Measurements from ENCODE around the gene OR52A5.

OR52A5 gene

DNA sequence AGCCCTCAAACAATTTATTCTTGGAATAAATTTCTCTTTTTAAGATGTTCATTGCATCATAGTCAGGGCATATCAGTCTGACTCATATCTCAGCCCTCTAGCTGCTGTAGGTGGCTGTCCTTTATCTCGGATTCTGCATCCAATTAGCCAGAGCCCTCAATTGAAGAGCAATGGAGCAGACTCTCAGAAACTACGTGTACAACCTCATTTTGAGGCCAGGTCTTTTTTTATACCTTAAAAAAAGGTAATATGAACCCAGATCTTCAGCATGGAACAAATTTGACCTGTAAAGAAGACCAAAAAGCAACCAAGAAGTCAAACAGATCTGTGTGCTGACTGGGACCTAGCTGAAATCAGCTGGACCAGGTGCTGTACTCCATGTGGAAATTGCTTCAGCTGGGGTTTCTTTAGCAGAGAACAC, 8.7 kb downstream of the OR52A5 start:
- no peak overlapping the region for H3K4me3 ChIP-seq (ENCODE audit: low read depth, low read length)

DNA sequence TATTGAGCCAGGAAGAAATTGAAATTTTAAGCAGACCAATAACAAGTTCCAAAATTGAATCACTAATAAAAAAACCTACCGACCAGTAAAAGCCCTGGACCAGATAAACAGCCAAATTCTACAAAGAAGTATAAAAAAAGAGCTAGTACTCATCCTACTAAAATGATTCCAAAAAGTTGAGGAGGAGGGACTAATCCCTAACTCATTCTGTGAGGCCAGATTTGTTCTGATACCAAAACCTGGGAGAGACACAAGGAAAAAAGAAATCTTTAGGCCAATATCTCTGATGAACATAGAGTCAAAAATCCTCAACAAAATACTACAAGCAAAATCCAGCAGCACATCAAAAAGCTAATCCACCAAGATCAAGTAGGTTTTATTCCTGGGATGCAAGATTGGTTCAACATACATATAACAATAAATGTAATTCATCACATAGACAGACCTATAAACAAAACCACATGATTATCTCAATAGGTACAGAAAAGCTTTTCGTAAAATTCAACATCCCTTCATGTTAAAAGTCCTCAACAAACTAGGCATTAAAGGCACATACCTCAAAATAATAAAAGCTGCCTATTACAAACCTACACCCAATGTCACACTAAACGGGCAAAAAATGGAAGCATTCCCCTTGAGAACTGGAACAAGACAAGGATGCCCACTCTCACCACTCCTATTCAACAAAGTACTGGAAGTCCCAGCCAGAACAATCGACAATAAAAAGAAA, 13.1 kb downstream of the OR52A5 start:
- TF ChIP-seq, protein P1, sequence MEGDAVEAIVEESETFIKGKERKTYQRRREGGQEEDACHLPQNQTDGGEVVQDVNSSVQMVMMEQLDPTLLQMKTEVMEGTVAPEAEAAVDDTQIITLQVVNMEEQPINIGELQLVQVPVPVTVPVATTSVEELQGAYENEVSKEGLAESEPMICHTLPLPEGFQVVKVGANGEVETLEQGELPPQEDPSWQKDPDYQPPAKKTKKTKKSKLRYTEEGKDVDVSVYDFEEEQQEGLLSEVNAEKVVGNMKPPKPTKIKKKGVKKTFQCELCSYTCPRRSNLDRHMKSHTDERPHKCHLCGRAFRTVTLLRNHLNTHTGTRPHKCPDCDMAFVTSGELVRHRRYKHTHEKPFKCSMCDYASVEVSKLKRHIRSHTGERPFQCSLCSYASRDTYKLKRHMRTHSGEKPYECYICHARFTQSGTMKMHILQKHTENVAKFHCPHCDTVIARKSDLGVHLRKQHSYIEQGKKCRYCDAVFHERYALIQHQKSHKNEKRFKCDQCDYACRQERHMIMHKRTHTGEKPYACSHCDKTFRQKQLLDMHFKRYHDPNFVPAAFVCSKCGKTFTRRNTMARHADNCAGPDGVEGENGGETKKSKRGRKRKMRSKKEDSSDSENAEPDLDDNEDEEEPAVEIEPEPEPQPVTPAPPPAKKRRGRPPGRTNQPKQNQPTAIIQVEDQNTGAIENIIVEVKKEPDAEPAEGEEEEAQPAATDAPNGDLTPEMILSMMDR (IDR thresholded peaks at IDR 0.05; ENCODE audit: borderline replicate concordance, insufficient read depth, low read depth, low read length) = no peak
- no peak overlapping the region for H3K4me3 ChIP-seq (ENCODE audit: low read depth, low read length)

More for the DNA sequence above, 8.7 kb downstream of the OR52A5 start:
- TF ChIP-seq, protein P1 (IDR thresholded peaks at IDR 0.05; ENCODE audit: borderline replicate concordance, insufficient read depth, low read depth, low read length) = no peak

DNA sequence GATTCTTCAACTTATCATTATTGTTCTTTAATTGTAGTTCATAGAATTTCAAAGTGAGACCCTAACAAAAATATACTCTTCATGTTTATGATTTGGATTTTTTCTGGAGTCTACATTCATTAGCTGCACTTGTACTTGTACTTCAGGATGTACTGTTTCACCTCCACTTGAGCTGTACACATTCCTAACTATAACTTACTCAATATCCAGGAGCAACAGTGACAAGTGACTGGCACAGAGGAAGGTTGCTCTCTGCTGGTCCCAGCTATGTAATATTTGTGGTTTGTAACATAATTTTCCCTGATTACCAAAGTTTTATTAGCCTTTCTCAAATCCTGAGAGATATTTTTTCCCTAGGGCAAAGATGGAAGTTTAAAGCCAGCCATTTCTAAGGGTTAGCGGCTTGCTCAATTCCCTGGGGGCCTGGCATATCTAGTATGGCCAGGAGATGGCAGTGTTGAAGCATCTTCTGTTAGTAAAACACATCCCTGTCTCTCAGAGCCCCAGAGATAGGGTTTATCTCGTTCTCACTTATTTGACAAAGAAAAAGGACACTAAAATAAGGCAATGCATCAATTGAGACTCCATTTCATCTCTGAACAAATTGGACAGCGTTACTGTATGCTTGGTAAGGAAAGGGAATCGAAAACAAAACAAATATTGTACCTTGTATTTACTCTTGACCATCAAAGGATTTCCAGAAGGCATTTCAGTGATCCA, 14.2 kb downstream of the OR52A5 start:
- TF ChIP-seq, protein P1 (IDR thresholded peaks at IDR 0.05; ENCODE audit: borderline replicate concordance, insufficient read depth, low read depth, low read length) = peak; percentile 70
- no peak overlapping the region for H3K4me3 ChIP-seq (ENCODE audit: low read depth, low read length)

DNA sequence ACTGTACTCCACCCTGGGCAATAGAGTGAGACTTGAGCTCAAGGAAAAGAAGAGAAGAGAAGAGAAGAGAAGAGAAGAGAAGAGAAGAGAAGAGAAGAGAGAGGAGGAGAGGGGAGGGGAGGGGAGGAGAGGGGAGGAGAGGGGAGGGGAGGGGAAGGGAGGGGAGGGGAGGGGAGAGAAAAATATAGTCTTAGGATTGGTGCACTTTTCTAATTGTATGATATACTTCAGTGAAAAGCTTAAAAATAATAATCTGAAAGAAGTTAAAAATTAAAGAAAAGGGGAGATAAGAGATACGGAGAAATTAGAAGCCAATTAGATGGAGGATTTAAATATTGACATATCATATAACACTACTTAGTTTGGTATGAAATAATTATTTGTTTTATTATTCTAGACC, 19.3 kb downstream of the OR52A5 start:
- no peak overlapping the region for H3K4me3 ChIP-seq (ENCODE audit: low read depth, low read length)
- TF ChIP-seq, protein P1 (IDR thresholded peaks at IDR 0.05; ENCODE audit: borderline replicate concordance, insufficient read depth, low read depth, low read length) = no peak

DNA sequence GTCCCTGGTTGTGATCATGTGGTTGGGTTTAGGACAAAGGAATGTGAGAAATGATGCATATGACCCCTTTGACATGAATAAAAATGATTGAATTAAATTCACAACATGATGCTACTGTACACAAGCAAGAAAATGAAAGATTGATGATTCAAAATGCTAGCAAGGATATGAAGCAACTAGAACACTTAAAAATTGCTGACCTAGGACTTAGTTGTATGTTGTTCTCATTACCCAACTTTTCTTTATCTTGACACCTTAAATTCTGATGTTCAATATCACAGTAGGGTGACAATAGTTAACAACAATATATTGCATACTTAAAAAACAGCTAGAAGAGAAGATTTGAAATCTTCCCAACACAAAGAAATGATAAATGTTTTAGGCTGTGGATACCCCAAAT, 20.6 kb downstream of the OR52A5 start:
- TF ChIP-seq, protein P1 (IDR thresholded peaks at IDR 0.05; ENCODE audit: borderline replicate concordance, insufficient read depth, low read depth, low read length) = no peak
- no peak overlapping the region for H3K4me3 ChIP-seq (ENCODE audit: low read depth, low read length)

DNA sequence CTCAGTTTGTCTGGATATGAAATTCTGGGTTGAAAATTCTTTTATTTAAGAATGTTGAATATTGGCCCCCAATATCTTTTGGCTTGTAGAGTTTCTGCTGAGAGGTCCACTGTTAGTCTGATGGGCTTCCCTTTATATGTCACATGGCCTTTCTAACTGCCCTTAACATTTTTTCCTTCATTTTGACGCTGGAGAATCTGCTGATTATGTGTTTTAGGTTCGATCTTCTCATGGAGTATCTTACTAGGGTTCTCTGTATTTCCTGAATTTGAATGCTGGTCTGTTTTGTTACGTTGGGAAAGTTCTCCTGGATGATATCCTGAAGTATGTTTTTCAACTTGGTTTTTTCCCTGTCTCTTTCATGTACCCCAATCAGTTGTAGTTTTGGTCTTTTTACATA, 22.8 kb downstream of the OR52A5 start:
- TF ChIP-seq, protein P1 (IDR thresholded peaks at IDR 0.05; ENCODE audit: borderline replicate concordance, insufficient read depth, low read depth, low read length) = no peak
- H3K4me3 ChIP-seq (ENCODE audit: low read depth, low read length) = no peak overlapping the region

DNA sequence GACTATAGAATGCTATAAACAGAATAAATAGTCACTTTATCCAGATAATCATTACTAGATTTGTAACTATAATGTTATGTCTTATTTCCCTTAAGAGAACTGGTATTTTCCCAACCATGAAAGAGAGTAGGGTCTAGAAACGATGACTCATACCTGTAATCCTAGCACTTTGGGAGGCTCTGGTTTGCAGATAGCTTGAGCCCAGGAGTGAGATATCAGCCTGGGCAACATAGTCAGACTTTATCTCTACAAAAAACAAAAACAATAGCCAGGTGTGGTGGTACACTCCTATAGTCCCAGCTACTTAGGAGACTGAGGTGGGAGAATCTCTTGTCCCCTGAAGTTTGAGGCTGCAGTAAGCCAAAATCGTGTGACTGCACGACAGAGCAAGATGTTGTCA, 30.9 kb downstream of the OR52A5 start:
- TF ChIP-seq, protein P1 (IDR thresholded peaks at IDR 0.05; ENCODE audit: borderline replicate concordance, insufficient read depth, low read depth, low read length) = no peak
- no peak overlapping the region for H3K4me3 ChIP-seq (ENCODE audit: low read depth, low read length)

Measured in GM12875 (cell line).